ENCODE measurements around the gene SMARCC2.
"Not testable (repeated sequence)": the region's sequence is repeated elsewhere in the genome, so short reads cannot be mapped to it uniquely, and the experiment has no call there.

SMARCC2 gene

DNA sequence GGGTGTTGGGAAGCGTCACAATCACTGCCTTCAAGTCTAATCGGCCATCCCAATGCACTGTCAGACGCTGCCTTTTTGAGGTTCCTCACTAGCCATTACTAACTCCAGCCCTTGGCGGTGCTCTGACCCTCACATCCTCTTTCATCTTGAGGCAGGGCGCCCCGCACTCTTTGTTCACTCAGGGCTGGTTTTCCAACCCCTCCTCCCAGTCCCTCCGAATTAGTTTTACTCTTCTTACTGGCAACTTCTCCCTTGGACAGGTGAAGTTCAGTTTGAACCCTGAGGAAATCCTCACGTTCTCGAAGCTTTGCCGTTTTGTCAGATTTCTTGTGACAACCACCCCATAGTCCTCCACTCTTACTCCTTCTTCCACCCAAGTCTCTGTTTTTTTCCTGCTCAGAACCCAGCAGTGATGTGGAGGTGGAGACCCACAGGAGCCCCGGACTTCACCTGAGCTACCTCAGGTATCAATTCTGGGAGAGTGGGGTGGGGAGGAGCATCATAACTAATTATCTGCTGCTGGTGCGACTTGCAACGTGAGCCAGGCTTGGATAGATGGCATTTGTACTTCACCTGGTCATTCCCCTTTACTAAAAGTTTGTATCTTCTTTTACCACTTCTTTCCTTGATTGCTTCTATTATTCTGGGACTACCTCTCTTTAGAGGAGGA is 70.5 kb downstream of the SMARCC2 start:
- DNase-seq: no peak

DNA sequence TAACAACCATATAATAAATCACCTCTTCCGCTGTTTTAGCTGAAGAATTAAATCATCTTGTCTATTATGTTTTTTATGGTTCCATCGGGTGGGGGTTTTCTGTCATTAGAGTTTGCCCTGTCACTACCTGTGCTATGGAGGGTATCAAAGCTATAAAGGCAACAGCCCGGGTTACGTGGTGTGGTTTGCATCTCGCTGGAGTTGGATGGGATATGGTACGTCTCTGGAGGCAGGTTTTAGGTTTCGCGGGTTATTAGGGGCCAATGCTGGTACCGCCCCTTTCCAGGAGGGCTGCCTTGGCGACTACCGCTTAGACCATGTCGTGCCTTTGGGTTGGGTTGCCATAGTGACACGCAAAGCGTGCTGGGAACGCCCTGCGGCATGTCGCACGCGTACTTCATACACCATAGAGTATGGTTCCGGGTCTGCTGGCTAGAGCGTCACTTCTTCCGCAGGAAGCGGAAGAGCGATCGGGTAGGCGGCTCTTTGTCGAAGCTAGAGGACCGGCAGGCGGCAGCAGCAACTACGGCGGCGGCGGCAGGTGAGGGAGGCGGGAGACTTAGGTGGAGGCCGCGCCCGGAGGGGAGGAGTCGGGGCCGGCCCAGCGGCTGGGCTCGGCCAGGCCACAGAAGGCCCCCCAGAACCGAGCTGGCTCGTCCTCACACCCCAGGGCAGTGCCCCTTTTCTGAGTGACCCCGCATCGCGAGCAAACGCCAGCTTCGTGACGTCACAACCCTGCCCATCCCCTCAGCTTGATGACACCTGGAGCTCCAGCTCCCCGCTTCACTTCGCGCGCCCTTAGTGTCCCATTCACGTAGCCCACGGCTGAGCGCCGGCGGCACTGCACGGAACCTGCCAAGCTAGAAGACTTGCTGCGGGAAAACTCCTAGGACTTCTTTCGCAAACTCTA is 71.2 kb downstream of the SMARCC2 start, which contains the start of gene ZC3H10:
Gene ZC3H10, plus strand, starts transcription at position 489 of the 910 bp plus-strand sequence. CDS start 2,297 bp downstream, outside the sequence.
- peak; percentile 94 to 97 (median 96) for DNase-seq

DNA sequence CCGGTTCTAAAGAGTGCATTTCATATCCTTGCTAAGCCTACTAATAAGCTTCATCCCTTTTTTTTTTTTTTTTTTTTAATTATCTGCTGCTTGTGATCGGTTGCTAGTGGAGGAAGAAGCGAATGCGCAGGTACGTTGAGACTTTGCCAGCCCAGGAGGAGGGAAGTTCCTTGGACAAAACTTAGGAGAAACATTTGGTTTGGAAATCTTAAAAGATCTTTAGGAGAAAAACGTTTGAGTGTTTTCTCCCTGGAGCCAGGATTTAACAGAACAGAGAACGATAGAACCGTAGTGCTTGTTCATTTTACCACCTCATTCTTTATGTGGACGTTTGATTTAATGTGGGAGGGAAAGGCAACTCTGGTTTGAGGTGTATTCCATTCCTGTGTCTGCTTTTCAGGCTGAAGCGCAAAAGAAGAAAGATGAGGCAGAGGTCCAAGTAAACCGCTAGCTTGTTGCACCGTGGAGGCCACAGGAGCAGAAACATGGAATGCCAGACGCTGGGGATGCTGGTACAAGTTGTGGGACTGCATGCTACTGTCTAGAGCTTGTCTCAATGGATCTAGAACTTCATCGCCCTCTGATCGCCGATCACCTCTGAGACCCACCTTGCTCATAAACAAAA is 72.1 kb downstream of the SMARCC2 start:
- DNase-seq: not testable (repeated sequence)

DNA sequence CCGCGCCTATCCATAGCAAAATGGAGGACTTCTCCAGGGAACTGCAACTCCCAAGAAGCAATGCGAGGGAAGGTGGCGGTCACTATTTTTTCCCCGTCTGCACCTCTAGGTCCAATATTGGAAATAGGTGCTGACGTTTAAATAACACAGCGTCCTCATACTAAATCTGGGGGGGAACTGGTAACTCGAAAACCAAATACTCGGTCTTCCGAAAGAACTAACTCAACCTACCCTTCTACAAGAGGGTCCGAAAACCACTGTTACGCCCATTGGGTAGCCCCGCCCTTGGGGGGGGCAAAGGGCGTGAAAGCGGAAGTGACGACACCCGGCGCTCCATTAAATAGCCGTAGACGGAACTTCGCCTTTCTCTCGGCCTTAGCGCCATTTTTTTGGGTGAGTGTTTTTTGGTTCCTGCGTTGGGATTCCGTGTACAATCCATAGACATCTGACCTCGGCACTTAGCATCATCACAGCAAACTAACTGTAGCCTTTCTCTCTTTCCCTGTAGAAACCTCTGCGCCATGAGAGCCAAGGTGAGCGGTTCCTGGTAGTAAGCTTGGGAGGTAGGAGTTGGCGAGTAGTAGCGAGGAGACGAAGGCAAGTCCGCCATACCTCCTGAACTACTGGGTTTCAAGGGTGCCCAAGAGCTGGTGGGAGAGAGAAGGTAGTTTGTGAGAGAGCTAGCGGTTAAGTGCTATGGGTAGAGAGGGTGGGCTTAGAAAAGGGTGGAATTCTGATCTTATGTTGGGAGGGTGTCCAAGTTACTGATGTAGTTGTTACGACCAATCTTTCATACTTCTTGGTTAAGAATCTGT is 72.8 kb downstream of the SMARCC2 start, which contains the start of gene RPL41:
Gene RPL41, plus strand, starts transcription at position 367 of the 815 bp plus-strand sequence.
- DNase-seq: peak; percentile 87 to 98 (median 91)

DNA sequence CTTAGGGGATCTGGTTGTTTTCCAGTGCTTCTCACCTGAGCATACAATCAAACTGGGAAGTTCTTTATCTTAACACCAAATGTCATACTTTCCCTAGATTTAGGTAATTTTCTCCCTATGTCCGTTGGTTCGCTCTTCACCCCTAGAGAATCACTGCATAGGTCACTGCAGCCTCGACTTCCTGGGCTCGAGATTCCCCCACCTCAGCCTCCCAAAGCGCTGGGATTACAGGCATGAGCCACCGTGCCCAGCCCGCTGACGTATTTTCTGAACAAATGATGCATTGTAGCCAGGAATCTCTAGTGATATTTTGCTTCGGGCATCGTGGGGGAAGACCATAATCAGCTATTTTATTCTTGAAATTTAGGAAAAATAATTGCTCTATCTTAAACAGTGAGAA is 74.0 kb downstream of the SMARCC2 start:
- DNase-seq: no peak

DNA sequence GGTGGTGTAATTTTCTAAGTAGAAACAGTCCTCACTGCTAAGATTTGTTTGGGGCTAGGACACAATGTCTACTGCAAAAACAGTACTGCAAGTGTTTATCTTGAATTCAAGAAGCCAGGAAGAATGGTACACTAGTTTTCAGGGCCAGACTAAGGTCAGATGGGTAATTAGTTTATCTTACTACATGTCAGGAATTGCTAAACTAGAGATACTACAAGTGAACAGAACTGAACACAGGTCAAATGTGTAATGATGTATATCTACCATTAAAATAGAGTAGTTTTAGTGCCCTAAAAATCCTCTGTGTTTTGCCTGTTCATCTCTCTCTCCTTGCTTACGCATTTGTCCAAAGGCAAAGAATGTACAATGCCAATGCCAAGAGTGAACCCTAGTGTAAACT is 75.2 kb downstream of the SMARCC2 start:
- DNase-seq: no peak
